Glutamatergic neuron (in vitro differentiated cells): ENCODE data around the gene LRP8. TPM values are rescaled to one million over a fixed set of nuclear protein-coding genes. Genes with fewer than 3 reads are reported as not detected.

Experiments used
- DNase-seq: peaks from one replicate; pipeline ENCODE4 v3.0.0; 2022
- H3K27ac Mint-ChIP-seq: one replicate; pipeline ENCODE4 v1.8.0; 2020; ENCODE audit warnings: mild to moderate bottlenecking, mixed read lengths, inconsistent platforms; ENCODE audit not compliant: unreplicated experiment
- H3K27me3 Mint-ChIP-seq: one replicate; pipeline ENCODE4 v1.8.0; 2020; ENCODE audit warnings: mild to moderate bottlenecking, moderate library complexity, mixed read lengths, inconsistent platforms; ENCODE audit not compliant: unreplicated experiment
- H3K36me3 Mint-ChIP-seq: one replicate; pipeline ENCODE4 v1.8.0; 2020; ENCODE audit warnings: mild to moderate bottlenecking, mixed read lengths, inconsistent platforms; ENCODE audit not compliant: unreplicated experiment
- H3K4me1 Mint-ChIP-seq: one replicate; pipeline ENCODE4 v1.8.0; 2020; ENCODE audit warnings: mild to moderate bottlenecking, low read depth, mixed read lengths, inconsistent platforms; ENCODE audit not compliant: unreplicated experiment
- H3K4me3 Mint-ChIP-seq: one replicate; pipeline ENCODE4 v1.8.0; 2020; ENCODE audit warnings: mild to moderate bottlenecking, mixed read lengths, inconsistent platforms; ENCODE audit not compliant: unreplicated experiment
- H3K9me3 Mint-ChIP-seq: one replicate; pipeline ENCODE4 v1.8.0; 2020; ENCODE audit warnings: mild to moderate bottlenecking, moderate library complexity, mixed read lengths, inconsistent platforms; ENCODE audit not compliant: unreplicated experiment
- CTCF ChIP-seq: fragments of 200-600 bp; sonication (generic); IDR thresholded peaks from one replicate; pipeline ENCODE4 v1.5.0; 2021; ENCODE audit not compliant: partially characterized antibody, unreplicated experiment
- total RNA-seq: library from RNA; stranded (reverse); fragmentation: NEBNext Ultra II Directional; extraction: Animal tissue kit (Norgen Biotek cat#: 25700); gene quantifications from one replicate; pipeline ENCODE4 v1.2.1, GENCODE V29; 2021; ENCODE audit not compliant: unreplicated experiment

The LRP8 gene
- total RNA-seq, 1 donor from 2014 or later, result 57.9 TPM

GRCh38 chr1:53373246-53373645, 45.4 kb upstream of the LRP8 start:
- no peak overlapping the region for H3K27ac Mint-ChIP-seq
- no peaks in the 10 kb centered on the region for H3K36me3 Mint-ChIP-seq
- TF ChIP-seq CTCF, result no peak
- peaks cover 7% of the 10 kb centered on the region for H3K27me3 Mint-ChIP-seq
- H3K4me3 Mint-ChIP-seq, result no peak overlapping the region
- no peak for DNase-seq
- peaks cover 18% of the 10 kb centered on the region for H3K9me3 Mint-ChIP-seq
- H3K4me1 Mint-ChIP-seq, result peaks cover 34% of the 10 kb centered on the region

- H3K9me3 Mint-ChIP-seq, result peaks cover 18% of the 10 kb centered on the region
- H3K27ac Mint-ChIP-seq, result no peak overlapping the region
- H3K27me3 Mint-ChIP-seq, result peaks cover 10% of the 10 kb centered on the region
- no peak overlapping the region for H3K4me3 Mint-ChIP-seq
- peaks cover 34% of the 10 kb centered on the region for H3K4me1 Mint-ChIP-seq
- no peak for TF ChIP-seq CTCF
- DNase-seq, result no peak
- H3K36me3 Mint-ChIP-seq, result no peaks in the 10 kb centered on the region
These were observed 44.7 kb upstream of the LRP8 start for GRCh38 chr1:53372501-53372951.

GRCh38 chr1:53371851-53372250, 44.0 kb upstream of the LRP8 start:
- peaks cover 18% of the 10 kb centered on the region for H3K9me3 Mint-ChIP-seq
- peaks cover 10% of the 10 kb centered on the region for H3K27me3 Mint-ChIP-seq
- no peak overlapping the region for H3K4me3 Mint-ChIP-seq
- H3K27ac Mint-ChIP-seq, result no peak overlapping the region
- DNase-seq, result no peak
- no peaks in the 10 kb centered on the region for H3K36me3 Mint-ChIP-seq
- H3K4me1 Mint-ChIP-seq, result peaks cover 31% of the 10 kb centered on the region
- no peak for TF ChIP-seq CTCF

GRCh38 chr1:53371121-53371666, 43.3 kb upstream of the LRP8 start:
- Mint-ChIP-seq H3K36me3 (no peaks in the 10 kb centered on the region), H3K27me3 (peaks cover 10% of the 10 kb centered on the region), H3K4me3 (no peak overlapping the region), H3K27ac (no peak overlapping the region), H3K4me1 (peaks cover 24% of the 10 kb centered on the region), H3K9me3 (peaks cover 13% of the 10 kb centered on the region)
- TF ChIP-seq CTCF, result no peak
- DNase-seq, result no peak

- Mint-ChIP-seq H3K27me3 (peaks cover 6% of the 10 kb centered on the region), H3K9me3 (peaks cover 8% of the 10 kb centered on the region), H3K4me1 (peaks cover 19% of the 10 kb centered on the region), H3K36me3 (no peaks in the 10 kb centered on the region), H3K4me3 (no peak overlapping the region), H3K27ac (no peak overlapping the region)
- TF ChIP-seq CTCF, result no peak
- no peak for DNase-seq
These were observed 42.6 kb upstream of the LRP8 start for GRCh38 chr1:53370369-53370961.
